DMS153 (cell line): ENCODE measurements around the gene SPP1.

Source experiments
- DNase-seq: peaks from one replicate; lab custom pipeline; 2025; lab: John Stamatoyannopoulos, UW

The SPP1 gene

DNA sequence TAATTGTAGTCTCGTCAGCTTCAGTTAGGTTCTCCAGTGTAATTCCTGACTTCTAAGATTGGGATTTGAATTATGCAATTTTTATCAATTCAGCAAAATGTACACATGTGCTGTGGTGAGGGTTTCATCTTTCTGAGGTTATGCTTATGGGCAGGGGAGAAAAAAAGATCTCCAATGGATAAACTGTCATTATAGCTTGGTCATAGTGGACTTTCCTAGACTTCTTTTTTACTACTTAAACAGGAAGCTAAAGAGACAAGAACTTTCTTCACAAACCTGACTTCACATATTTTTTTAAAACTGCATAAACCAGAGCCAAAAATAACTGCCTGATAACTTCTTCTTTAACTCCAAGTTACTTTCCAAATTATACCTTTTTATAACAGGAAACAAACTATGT is 21.7 kb upstream of the SPP1 start:
- DNase-seq: no peak

DNA sequence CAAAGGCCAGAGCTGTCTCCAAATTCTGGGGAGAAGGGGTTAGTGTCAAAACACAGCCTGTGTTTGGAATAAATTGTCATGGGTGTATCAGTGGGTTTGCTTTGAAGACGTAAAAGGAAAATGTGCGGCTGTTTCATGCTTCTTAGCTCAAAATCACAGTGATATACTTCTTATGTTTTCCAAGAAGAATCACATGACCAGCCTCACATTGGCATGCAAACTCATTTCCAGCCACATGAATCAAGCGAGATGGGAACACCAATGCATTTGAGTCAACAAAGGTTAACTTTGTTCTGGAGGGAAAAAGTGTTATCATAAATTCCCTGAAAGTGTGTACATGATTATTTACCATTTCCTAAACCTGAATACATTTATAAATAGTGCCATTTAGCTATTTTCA is 19.0 kb upstream of the SPP1 start:
- no peak for DNase-seq

DNA sequence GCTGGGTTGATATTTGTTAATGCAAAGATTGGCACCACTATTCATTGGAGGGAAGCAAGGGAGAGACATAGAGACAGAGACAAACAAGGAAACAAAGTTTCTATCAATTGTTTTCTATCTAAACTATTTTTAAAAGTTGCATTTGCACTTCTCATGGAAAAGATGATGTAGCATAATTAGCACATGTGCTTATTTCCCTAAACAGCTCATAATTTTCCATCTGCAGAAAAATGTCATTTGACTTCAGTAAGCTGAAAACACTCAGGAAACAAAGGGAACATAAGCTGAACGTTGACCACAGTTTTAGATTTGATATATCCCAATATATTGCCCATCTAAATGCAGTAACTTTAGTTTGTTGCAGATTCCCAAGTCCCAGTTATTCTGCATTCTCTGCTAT is 18.5 kb upstream of the SPP1 start:
- no peak for DNase-seq

DNA sequence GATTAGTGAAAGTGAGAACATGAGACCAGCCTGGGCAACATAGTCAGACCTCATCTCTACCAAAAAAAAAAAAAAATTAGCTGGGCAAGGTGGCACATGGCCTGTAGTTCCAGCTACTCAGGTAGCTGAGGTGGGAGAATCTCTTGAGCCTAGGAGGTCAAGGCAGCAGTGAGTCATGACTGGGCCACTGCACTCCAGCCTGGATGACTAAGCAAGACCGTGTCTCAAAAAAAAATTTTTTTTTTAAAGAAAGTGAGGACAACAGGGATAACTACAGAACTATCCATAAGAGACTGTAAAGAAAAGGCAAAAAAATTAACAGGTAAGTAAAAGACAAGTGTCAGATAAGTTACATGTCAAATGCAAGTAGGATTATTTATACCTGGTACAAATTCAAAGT is 13.5 kb upstream of the SPP1 start:
- no peak for DNase-seq

DNA sequence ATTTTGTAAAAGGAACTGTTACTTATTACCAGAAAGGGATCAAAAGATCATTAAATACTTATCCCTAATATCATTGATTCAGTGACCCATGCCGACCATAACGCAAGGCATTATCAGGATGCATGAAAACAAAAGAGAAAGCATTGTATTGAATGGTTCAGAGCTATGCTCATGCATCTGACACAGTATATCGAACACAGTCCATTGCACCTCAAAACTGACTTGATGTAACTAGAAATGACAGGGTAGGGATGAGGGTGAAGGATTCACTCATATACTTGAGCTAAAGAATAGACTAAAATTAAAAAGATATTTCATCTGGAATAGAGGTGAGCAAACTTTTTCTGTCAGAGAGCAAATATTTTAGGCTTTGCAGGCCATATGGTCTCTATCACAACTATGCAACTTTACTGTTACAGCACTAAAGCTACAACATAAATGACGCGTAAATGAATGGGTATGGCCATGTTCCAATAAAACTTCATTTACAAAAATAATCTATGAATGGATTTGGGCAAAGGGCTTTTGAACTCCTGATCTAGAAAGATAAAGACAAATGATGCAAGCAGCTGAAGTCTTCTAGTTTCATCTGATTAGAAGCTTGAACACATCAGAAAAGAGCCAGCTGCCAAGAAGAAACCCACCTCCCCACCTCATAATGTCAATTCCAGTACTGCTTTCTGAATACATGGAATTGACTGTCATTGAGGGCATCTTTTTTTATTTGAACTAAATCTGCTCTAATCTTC is 12.9 kb upstream of the SPP1 start:
- no peak for DNase-seq

DNA sequence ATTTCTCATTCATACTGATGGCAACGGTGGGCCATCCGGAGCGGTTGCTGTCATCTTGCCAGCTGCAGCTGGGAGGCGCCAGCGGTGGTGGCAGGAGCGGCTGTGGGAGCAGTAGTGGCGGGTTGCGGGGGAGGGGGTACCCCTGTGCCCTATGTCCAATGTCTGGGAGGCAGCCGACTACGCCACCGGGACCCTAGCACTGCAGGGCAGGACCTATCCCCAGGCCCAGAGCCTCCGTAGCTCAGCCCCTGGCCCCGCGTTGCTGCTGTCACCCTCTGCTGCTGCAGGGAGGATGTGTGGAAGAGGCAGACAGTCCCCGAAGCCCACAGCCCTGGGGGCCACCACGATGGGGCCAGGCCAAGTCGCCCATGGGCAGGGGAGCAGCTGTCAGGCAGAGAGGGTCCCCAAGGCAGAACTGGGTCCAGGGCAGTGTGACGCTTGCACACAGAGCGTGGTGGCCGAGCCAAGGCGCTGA is 10.0 kb upstream of the SPP1 start:
- no peak for DNase-seq

DNA sequence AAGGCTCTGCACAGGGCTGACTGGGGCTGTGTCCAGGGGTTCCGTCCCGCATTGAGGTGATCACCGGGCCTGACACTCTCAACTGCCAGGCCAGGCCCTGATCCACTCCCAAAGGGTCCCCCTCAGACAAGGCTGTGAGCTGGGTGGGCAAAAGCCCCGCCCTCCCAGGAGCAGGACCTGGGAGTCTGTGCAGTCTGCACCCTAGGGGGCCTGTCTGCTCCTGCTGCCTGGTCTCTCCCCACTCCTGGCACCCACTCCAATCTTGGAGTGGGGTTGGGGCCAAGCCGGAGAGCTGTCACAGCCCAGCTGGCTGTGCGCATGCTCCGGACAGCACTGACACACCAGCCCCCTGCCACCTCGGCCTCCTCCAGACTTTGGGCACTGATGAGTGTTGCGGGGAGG is 9.4 kb upstream of the SPP1 start:
- no peak for DNase-seq

DNA sequence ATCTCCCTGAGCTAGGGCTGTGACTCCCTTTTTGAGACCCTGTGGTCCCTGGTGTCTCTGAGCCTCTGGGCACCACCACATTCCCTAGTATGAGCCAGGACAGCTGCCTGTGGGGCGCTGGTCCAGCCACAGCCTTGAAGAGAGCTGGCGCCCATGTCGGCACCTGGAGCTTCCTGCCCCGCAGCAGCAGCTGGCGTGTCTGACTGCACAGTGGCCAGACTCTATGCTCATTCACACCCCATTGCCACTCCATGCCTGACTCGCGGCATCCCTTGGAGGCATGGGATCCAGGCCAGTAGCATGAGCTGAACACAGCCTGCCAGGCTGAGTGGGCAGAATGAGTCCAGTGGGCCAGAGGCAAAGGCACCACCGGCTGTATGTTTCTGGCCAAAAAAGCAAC is 8.3 kb upstream of the SPP1 start:
- DNase-seq: no peak

DNA sequence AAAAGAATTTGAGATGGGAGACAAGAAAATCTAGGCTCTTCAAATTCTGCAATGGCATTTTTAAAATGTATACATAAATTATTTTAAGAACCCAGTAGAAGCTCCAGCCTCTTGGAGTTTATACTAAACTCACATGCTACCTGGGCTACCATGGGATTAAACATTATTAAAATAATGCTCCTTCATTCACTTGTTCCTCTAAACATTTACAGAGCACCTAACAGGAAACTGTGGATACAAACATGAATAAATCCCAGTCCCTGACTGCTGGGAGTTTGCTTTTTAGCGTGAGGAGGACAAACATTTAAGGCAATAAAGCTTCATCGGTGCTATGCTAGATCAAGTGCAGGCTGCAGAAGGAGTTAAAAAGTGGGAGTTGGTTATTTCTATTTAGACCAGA is 5.4 kb upstream of the SPP1 start:
- DNase-seq: no peak

DNA sequence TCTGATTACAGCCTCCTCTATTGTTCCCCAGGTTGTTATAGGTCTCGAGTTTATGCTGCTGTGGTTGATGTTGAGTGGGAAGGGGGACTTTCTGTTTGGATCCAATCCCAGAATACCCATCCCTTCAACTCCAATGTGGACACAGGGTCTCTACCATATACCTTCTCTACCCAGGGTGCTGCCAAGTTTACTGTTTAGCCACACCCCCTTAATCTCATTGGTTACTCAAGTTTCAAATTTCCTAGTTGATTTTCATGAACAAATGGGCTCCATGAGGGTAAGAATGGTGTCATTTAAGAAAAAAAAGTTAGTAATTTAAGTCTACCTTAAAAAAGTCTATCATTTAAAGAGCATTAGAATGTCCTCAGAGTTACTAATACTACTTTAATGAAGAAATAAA is 3.6 kb upstream of the SPP1 start:
- DNase-seq: no peak

DNA sequence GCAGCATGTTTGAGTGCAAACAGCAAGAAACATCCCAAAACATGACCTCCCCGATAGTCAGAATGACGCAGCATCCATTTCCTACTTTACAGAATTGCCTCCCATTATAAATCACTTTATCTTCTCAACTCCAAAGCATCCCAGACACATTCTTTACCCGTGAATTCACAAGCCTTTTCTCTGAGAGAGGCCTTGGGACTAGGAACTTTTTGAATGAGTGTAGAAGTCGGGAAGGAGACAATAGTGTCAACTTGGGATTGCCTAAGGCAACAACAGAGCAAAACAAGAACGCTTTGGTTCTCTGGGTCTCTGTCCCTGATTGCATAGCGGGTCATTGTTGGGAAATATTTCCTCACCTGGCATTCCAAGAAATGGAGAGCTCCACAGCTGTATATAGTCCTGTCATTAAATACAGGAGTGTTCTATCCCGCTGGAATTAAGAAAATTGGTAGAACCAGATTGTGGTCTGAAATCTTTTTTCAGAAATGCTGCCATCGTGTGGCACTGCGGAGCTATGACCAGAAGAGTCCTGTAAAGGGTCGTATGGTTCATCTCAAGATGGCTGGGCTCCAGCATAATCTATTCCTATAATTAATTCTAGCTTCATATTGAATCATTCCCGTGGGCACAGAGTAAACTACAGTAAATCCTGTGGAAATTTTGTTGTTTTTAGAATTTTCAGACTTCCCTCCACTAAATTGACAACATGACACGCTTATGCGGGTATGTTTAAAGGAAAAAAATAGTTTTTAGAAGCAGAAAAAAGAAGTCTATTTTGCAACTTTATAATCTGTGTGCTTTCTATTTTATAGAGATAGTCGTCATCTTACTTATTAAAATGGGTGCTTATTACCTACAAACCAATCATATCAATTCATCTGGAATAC is 2.0 kb upstream of the SPP1 start:
- DNase-seq: peak; percentile 2

DNA sequence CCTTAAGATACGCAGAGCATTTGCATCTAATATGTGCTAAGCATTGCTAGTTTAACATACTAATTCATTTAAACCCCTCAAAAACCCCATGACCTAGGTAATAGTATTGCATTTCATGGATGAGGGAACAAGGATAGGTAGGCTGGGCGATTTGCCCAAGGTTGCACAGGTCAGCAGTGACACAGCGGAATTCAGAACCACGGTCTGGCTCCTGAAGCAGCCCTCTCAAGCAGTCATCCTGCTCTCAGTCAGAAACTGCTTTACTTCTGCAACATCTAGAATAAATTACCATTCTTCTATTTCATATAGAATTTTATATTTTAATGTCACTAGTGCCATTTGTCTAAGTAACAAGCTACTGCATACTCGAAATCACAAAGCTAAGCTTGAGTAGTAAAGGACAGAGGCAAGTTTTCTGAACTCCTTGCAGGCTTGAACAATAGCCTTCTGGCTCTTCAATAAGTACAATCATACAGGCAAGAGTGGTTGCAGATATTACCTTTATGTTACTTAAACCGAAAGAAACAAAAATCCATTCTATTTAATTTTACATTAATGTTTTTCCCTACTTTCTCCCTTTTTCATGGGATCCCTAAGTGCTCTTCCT is 555 bp upstream of the SPP1 start:
- peak; percentile 5 for DNase-seq

DNA sequence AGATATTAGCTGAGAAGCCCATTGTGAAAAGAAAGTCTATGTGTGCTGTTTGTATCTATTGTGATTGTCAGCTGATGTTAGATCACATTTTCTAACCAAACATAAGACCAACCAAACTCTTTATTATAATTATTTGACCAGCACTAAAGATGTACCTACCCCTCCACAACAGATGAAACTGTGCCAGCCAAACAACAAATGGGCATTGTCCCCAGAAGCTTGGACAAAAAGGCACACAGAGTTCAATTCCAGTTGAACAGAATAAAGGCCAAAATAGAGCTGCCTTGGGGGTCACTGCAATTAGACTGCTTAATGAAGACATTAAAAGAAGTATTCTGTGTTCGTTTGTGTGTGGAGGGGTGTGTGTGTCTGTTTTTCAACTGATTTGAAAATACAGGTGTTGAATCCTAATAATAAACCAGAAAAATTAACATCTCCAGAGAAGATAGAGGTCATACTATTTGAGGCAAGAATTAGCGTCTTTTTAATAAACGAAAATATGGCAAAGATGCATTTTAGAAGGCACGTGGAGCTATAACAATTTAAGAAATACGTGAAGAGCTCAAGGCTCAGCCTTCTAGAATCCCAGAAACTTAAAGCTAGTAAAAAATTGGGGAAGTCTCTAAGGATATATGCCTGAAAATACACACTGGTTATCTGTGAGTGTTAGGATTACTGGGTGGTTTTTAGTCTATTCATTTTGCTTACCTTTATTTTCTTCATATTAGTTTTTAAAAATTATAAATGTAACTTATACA is 2.2 kb downstream of the SPP1 start:
- no peak for DNase-seq

DNA sequence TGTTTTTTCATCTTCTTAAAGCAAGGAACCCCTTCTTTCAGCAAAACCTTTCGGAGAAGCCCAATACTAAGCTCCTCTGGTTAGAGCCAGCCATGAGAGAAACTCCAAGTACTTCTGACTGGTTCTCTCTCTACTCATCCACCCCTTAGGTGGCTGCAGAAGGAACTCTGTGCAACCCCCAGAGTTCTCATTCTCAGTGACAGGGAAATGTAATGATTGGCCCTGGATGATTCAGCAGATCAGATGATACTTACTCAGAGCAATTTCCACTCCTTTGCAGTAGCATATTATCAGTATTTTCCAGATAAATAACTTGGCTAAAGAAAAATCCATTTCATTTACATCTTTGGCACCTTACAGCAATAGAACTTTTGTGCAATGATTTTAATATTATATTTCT is 3.2 kb downstream of the SPP1 start:
- no peak for DNase-seq

DNA sequence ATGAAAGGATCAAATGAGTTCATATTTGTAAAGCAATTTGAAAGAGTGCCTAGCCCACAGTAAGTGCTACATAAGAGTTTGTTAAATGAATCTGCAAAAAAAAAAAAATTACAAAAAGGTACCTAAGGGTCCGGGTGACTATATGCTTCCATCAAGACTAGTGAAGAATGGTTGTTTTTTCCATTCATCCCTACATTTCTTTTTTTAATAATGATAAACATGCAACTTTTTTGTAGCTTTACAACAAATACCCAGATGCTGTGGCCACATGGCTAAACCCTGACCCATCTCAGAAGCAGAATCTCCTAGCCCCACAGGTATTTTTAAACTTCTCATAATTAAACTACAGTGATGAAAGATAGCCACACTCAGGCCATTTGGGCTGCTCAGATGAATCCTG is 4.3 kb downstream of the SPP1 start:
- DNase-seq: no peak

DNA sequence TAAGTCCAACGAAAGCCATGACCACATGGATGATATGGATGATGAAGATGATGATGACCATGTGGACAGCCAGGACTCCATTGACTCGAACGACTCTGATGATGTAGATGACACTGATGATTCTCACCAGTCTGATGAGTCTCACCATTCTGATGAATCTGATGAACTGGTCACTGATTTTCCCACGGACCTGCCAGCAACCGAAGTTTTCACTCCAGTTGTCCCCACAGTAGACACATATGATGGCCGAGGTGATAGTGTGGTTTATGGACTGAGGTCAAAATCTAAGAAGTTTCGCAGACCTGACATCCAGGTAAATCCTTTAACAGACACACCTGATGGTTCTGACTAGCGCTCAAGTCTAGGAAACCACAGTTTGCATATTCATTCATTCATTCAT is 6.0 kb downstream of the SPP1 start:
- no peak for DNase-seq

DNA sequence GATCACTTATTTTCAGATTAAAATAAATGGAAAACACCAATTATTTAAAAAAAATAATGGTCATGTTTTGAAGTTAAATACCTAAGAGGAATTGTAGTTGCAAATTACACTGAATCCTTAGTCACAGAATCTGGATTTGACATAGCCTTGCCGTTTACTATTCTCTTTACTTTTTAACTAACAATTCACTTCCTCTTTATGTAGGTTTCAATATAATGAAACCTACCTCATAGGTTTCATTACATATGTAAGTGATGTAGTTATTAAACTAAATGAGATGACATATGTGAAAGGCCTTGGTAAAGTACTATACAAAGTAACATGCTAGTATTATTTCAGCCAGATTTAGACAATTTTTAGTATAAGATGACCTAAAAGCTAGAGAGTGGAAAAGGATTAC is 6.5 kb downstream of the SPP1 start:
- no peak for DNase-seq

DNA sequence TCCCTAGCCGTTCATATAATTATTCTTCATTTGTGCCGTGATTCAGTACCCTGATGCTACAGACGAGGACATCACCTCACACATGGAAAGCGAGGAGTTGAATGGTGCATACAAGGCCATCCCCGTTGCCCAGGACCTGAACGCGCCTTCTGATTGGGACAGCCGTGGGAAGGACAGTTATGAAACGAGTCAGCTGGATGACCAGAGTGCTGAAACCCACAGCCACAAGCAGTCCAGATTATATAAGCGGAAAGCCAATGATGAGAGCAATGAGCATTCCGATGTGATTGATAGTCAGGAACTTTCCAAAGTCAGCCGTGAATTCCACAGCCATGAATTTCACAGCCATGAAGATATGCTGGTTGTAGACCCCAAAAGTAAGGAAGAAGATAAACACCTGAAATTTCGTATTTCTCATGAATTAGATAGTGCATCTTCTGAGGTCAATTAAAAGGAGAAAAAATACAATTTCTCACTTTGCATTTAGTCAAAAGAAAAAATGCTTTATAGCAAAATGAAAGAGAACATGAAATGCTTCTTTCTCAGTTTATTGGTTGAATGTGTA is 7.0 kb downstream of the SPP1 start:
- no peak for DNase-seq

DNA sequence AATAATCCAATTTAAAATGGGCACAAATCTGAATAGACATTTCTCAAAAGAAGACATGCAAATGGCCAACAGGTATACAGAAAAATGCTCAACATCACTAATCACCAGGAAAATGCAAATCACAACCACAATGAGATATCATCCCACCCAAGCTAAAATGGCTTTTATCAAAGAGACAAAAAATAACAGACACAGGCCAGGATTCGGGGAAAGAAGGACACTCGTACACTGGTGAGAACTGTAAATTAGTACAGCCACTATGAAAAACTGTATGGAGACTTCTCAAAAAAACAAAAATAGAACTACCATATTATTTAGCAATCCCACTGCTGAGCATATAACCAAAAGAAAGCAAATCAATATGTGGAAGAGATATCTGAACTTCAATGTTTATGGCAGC is 8.5 kb downstream of the SPP1 start:
- no peak for DNase-seq

DNA sequence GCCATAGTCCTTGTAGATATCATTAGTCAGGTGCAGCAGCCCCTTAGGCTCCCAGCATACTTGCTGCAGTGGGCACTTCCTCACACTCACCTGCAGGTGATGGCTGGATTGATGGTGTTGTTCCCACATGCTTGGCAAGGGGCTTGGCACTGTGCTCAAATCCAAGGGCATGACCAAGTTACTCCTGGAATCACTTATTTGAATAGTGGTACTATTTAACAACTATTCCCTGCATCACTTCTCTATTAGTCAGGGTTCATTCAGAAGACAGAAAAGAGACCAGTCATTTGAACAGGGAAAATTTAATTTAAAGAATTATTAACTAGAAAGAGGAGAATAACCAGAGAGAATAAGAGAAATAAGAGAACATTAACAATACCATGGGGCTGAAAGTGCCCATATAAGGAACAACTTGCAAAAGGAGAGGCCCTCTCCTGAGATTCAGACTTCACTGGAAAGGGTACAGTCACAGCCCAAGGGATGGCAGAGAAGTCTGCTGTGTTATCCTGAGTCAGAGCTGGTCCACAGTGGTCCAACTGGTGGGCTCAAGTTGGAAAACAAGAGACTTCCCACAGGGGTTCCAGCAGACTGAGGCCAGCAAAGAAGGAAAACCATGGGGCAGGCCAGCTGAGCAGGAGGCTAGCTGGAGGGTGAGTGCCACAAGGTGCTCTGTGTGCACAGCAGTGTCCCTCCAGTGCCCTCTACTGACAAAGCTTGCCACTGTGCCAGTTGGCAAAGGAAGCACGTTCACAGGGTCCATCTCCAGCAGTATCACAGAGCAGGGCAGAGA is 9.8 kb downstream of the SPP1 start:
- peak; percentile 63 for DNase-seq

DNA sequence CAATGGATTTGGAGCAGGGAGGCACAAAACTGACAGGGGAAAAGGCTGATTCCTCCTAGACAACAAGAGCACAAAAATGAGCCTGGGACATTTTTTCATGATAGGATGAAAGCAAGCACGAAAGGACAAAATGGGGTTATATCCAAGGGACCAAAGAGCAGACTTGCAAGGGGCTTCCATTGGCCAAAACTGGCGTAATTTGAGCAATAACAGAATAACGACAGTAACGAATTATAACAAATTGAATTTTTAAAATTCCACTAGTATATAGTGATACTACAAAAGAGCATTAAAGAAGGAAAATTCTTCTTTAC is 10.3 kb downstream of the SPP1 start:
- DNase-seq: no peak
